ENCODE measurements around the gene C16orf54.

DNA sequence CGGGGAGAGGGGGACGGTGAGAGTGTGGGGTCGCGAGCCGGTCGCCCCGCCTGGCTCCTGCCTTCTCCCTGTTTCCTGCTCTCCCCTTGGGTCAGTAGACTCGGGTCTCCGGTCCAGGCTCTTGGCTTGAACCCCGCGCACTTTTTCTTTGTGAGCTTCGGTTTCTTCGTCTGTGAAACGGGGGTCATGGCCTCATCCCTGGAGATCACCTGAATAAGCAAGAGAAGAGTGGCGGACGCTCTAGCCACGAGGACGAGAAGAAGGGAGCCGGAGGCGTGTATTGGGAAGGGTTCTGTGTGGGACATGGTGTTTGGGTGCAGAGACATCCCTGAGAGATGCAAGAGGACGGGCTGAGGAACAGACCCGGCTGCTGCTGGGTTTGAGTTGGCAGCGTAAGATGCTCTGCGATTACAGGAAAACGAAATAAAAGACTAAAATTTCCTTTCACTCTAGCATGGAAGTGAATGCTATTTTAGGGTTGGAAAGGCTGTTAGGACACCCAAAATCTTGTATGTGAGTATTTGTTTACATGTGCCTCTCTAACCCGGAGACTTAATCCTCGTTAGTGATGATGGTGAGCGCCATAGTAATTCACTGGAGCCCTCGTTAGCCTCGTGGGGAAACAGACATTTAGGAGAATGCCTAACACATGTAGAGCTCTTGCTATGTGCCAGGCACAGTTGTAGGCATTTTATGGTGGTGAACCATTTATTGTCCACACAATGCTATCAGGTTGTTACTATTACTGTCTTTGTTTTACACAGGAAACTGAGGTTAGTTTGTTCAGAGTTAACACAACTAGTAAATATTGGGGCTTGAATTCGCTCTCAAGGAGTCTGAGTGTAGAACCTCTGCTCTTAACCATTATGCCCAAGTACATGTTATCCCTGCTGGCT lies 45.4 kb upstream of the C16orf54 start:
- TF ChIP-seq, protein P1, sequence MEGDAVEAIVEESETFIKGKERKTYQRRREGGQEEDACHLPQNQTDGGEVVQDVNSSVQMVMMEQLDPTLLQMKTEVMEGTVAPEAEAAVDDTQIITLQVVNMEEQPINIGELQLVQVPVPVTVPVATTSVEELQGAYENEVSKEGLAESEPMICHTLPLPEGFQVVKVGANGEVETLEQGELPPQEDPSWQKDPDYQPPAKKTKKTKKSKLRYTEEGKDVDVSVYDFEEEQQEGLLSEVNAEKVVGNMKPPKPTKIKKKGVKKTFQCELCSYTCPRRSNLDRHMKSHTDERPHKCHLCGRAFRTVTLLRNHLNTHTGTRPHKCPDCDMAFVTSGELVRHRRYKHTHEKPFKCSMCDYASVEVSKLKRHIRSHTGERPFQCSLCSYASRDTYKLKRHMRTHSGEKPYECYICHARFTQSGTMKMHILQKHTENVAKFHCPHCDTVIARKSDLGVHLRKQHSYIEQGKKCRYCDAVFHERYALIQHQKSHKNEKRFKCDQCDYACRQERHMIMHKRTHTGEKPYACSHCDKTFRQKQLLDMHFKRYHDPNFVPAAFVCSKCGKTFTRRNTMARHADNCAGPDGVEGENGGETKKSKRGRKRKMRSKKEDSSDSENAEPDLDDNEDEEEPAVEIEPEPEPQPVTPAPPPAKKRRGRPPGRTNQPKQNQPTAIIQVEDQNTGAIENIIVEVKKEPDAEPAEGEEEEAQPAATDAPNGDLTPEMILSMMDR (conservative IDR thresholded peaks at IDR 0.05; ENCODE audit: low read depth, low read length), result no peak
- TF ChIP-seq MAFK (IDR thresholded peaks at IDR 0.05; ENCODE audit: low read depth, low read length), result no peak

Data from IMR-90 (cell line).